Upper lobe of right lung (tissue), 1 donor: Measurements from ENCODE around the gene PPP1R16B. TPM values are rescaled to one million over a fixed set of nuclear protein-coding genes. Genes with fewer than 3 reads are reported as not detected.

Experiments used
- ATAC-seq: fragments of 200-7000 bp; cut with Tn5 transposase; one replicate; pipeline ENCODE4 v1.9.1; 2020; ENCODE audit warnings: mild to moderate bottlenecking, moderate library complexity
- DNase-seq: peaks from one replicate; pipeline ENCODE4 v3.0.0-alpha.2; 2020
- H3K27ac ChIP-seq: fragments of 200-600 bp; one replicate; pipeline ENCODE4 v1.8.0; 2022
- H3K27me3 ChIP-seq: fragments of 200-600 bp; one replicate; pipeline ENCODE4 v1.8.0; 2022; ENCODE audit warnings: mild to moderate bottlenecking
- H3K36me3 ChIP-seq: fragments of 200-600 bp; one replicate; pipeline ENCODE4 v1.8.0; 2022
- H3K4me1 ChIP-seq: fragments of 200-600 bp; one replicate; pipeline ENCODE4 v1.8.0; 2022
- H3K4me3 ChIP-seq: fragments of 200-600 bp; one replicate; pipeline ENCODE4 v1.8.0; 2022; ENCODE audit warnings: mild to moderate bottlenecking
- H3K9me3 ChIP-seq: fragments of 200-600 bp; one replicate; pipeline ENCODE4 v1.8.0; 2022
- CTCF ChIP-seq: fragments of 200-600 bp; IDR thresholded peaks from one replicate; pipeline ENCODE4 v1.8.0; 2022; ENCODE audit warnings: antibody characterized with exemption
- intact Hi-C: fragments of 100-400 bp; cut with DNase I; formaldehyde crosslinking; loops from one replicate; pipeline ENCODE4 v1.11.0; 2022
- total RNA-seq: library from RNA; stranded (reverse); fragmentation: NEBNext Ultra II Directional; extraction: Animal tissue kit (Norgen Biotek cat#: 25700); gene quantifications from one replicate; pipeline ENCODE4 v1.2.1, GENCODE V29; 2021
- donor health status: DM: no; HTN: yes; CAD: no; lungs with severe emphysema.

PPP1R16B gene
- total RNA-seq, 1 donor from 2014 or later = 22.1 TPM

GRCh38 chr20:38893056-38893564 is 87.6 kb downstream of the PPP1R16B start:
- no peak overlapping the region for H3K4me3 ChIP-seq
- intact Hi-C loops = loop anchor here (10.0 kb wide), 1 partner anchor 238 kb away; no protein-coding TSS in a partner anchor
- H3K9me3 ChIP-seq = no peaks in the 10 kb centered on the region
- peaks cover 5% of the 10 kb centered on the region for H3K27me3 ChIP-seq
- no peak for ATAC-seq
- H3K4me1 ChIP-seq = no peaks in the 10 kb centered on the region
- no peaks in the 10 kb centered on the region for H3K36me3 ChIP-seq
- DNase-seq = no peak
- peak overlapping the region; percentile 42 for H3K27ac ChIP-seq
- no peak for TF ChIP-seq CTCF

GRCh38 chr20:38893565-38894090 is 88.1 kb downstream of the PPP1R16B start:
- TF ChIP-seq CTCF = peak; percentile 93

GRCh38 chr20:38894091-38894847 is 88.8 kb downstream of the PPP1R16B start:
- intact Hi-C loops = loop anchor here (10.0 kb wide), 1 partner anchor 239 kb away; no protein-coding TSS in a partner anchor
- ATAC-seq = peak; percentile 45
- H3K27me3 ChIP-seq = peaks cover 5% of the 10 kb centered on the region
- H3K9me3 ChIP-seq = no peaks in the 10 kb centered on the region
- no peak overlapping the region for H3K4me3 ChIP-seq
- H3K4me1 ChIP-seq = no peaks in the 10 kb centered on the region
- no peak for TF ChIP-seq CTCF
- no peak for DNase-seq
- no peak overlapping the region for H3K27ac ChIP-seq
- H3K36me3 ChIP-seq = no peaks in the 10 kb centered on the region

More at GRCh38 chr20:38893565-38894090, 88.1 kb downstream of the PPP1R16B start:
- no peaks in the 10 kb centered on the region for H3K36me3 ChIP-seq
- intact Hi-C loops = loop anchor here (10.0 kb wide), 1 partner anchor 239 kb away; no protein-coding TSS in a partner anchor
- H3K4me1 ChIP-seq = no peaks in the 10 kb centered on the region
- H3K4me3 ChIP-seq = no peak overlapping the region
- H3K27ac ChIP-seq = peak overlapping the region; percentile 42
- H3K9me3 ChIP-seq = no peaks in the 10 kb centered on the region
- peak; percentile 83 for DNase-seq
- peaks cover 5% of the 10 kb centered on the region for H3K27me3 ChIP-seq
- ATAC-seq = peak; percentile 85

GRCh38 chr20:38895098-38895949 is 89.8 kb downstream of the PPP1R16B start:
- Histone ChIP-seq H3K27me3 (peaks cover 5% of the 10 kb centered on the region), H3K4me3 (no peak overlapping the region), H3K36me3 (no peaks in the 10 kb centered on the region), H3K9me3 (no peaks in the 10 kb centered on the region), H3K27ac (no peak overlapping the region), H3K4me1 (no peaks in the 10 kb centered on the region)
- TF ChIP-seq CTCF = no peak
- ATAC-seq (no peak), DNase-seq (no peak)
- intact Hi-C loops = loop anchor here (10.0 kb wide), 1 partner anchor 241 kb away; no protein-coding TSS in a partner anchor

- DNase-seq (no peak), ATAC-seq (no peak)
- H3K4me3 ChIP-seq = no peak overlapping the region
- no peaks in the 10 kb centered on the region for H3K36me3 ChIP-seq
- peaks cover 5% of the 10 kb centered on the region for H3K27me3 ChIP-seq
- H3K27ac ChIP-seq = no peak overlapping the region
- TF ChIP-seq CTCF = no peak
- H3K4me1 ChIP-seq = no peaks in the 10 kb centered on the region
- intact Hi-C loops = loop anchor here (10.0 kb wide), 1 partner anchor 241 kb away; no protein-coding TSS in a partner anchor
- H3K9me3 ChIP-seq = no peaks in the 10 kb centered on the region
These were observed 90.6 kb downstream of the PPP1R16B start for GRCh38 chr20:38896009-38896594.
